ENCODE data around the gene ADD3. TPM values are rescaled to one million over a fixed set of nuclear protein-coding genes. Genes with fewer than 3 reads are reported as not detected.
A peak's percentile ranks its signal among the peaks of the same experiment; 100 is the strongest.
"Not testable (repeated sequence)": the region's sequence is repeated elsewhere in the genome, so short reads cannot be mapped to it uniquely, and the experiment has no call there.

ADD3 gene
- total RNA-seq, 2 donors from 2014 or later, result 127 to 131 TPM

DNA sequence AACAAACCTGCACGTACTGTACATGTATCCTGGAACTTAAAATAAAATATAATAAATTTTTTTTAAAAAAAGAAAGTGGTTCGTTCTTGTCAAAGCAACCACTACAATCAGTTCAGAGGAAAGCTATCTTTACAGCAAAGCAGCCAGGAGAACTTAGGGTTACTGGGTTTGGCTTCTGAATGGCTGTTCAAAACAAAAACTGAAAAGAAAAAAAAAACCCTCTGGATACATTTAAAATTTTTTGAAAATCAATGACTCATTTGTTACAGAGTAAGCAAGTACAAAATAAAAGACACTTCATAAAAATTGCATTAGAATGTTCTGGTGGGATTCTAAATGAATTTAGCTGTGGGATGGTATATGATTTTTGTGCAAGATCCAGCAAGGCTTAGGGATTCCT lies 28.6 kb upstream of the ADD3 start:
- H3K36me3 ChIP-seq, result no peaks in the 10 kb centered on the region
- H3K27ac ChIP-seq, result no peak overlapping the region
- H3K4me3 ChIP-seq, result no peak overlapping the region
- H3K9me3 ChIP-seq, result no peaks in the 10 kb centered on the region
- no peaks in the 10 kb centered on the region for H3K4me1 ChIP-seq
- TF ChIP-seq, protein P1, sequence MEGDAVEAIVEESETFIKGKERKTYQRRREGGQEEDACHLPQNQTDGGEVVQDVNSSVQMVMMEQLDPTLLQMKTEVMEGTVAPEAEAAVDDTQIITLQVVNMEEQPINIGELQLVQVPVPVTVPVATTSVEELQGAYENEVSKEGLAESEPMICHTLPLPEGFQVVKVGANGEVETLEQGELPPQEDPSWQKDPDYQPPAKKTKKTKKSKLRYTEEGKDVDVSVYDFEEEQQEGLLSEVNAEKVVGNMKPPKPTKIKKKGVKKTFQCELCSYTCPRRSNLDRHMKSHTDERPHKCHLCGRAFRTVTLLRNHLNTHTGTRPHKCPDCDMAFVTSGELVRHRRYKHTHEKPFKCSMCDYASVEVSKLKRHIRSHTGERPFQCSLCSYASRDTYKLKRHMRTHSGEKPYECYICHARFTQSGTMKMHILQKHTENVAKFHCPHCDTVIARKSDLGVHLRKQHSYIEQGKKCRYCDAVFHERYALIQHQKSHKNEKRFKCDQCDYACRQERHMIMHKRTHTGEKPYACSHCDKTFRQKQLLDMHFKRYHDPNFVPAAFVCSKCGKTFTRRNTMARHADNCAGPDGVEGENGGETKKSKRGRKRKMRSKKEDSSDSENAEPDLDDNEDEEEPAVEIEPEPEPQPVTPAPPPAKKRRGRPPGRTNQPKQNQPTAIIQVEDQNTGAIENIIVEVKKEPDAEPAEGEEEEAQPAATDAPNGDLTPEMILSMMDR (IDR thresholded peaks at IDR 0.05), result no peak
- DNase-seq, result no peak
- H3K27me3 ChIP-seq, result no peaks in the 10 kb centered on the region
- H3K9ac ChIP-seq (ENCODE audit: low read depth in 2 of 2, low read length in 2 of 2), result no peak overlapping the region
- intact Hi-C loops (cut with DNase I), result no loop called here

DNA sequence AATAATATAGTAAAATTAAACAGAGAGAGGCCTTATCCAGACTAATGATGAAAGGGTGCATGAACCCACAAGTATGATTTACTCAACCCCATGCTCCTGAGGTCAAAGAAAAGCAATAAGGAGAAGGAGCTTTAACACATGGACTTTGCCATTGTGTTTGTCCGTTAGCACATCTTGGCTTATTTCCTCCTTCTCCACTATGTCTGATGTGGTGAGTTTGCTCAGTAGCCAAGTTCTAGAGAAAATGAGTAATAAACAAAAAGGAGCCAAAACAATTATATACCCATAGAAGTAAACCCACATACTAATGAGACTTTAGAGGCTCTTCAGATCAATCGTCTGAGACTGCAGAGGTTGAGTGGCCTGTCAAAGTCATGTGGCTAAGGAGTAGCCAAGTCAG lies 26.1 kb upstream of the ADD3 start:
- no peaks in the 10 kb centered on the region for H3K9me3 ChIP-seq
- H3K4me3 ChIP-seq, result no peak overlapping the region
- no peak for DNase-seq
- TF ChIP-seq, protein P1 (IDR thresholded peaks at IDR 0.05), result no peak
- H3K36me3 ChIP-seq, result no peaks in the 10 kb centered on the region
- peak overlapping the region; percentile 10 for H3K27ac ChIP-seq
- H3K4me1 ChIP-seq, result no peaks in the 10 kb centered on the region
- no peaks in the 10 kb centered on the region for H3K27me3 ChIP-seq
- intact Hi-C loops (cut with DNase I), result no loop called here
- H3K9ac ChIP-seq (ENCODE audit: low read depth in 2 of 2, low read length in 2 of 2), result no peak overlapping the region

DNA sequence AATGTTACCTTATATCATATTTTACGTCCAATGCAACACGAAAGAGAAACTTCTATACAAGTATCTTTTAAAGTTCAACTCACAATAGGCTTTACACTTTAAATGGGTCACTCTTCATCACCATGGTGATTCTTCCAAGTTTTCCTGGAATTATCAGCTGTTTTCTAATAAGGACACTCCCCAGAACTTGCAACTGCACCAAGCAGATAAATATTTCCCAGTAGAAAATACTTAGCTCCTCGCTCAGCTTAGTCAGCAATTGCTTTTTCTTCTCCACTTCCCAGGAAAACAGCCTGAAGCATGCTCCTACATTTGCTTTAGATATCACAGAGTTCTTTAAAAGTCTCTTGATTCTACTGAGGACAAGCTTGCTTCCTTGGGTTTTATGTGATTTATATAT lies 25.7 kb upstream of the ADD3 start:
- no peaks in the 10 kb centered on the region for H3K4me1 ChIP-seq
- H3K9ac ChIP-seq (ENCODE audit: low read depth in 2 of 2, low read length in 2 of 2), result no peak overlapping the region
- no peak for DNase-seq
- H3K36me3 ChIP-seq, result no peaks in the 10 kb centered on the region
- no peak overlapping the region for H3K4me3 ChIP-seq
- H3K27me3 ChIP-seq, result no peaks in the 10 kb centered on the region
- TF ChIP-seq, protein P1 (IDR thresholded peaks at IDR 0.05), result no peak
- H3K27ac ChIP-seq, result peak overlapping the region; percentile 10
- intact Hi-C loops (cut with DNase I), result no loop called here
- H3K9me3 ChIP-seq, result no peaks in the 10 kb centered on the region

DNA sequence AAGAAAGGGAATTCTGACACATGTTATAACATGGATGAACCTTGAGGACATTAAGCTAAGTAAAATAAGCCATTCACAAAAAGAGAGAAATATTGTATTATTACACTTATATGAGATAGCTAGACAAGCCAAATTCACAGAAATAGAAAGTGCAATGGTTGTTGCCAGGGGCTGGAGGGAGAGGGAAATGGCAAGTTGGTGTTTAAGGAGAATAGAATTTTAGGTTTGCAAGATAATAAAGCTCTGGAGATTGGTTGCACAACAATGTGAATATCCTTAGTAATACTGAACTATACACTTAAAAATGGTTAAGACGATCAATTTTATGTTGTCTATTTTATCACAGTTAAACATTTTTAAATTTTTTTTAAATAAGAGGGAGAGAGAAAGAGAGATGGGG lies 25.0 kb upstream of the ADD3 start:
- H3K4me1 ChIP-seq, result no peaks in the 10 kb centered on the region
- intact Hi-C loops (cut with DNase I), result no loop called here
- H3K4me3 ChIP-seq, result no peak overlapping the region
- no peaks in the 10 kb centered on the region for H3K27me3 ChIP-seq
- H3K36me3 ChIP-seq, result no peaks in the 10 kb centered on the region
- DNase-seq, result no peak
- TF ChIP-seq, protein P1 (IDR thresholded peaks at IDR 0.05), result no peak
- H3K9ac ChIP-seq (ENCODE audit: low read depth in 2 of 2, low read length in 2 of 2), result no peak overlapping the region
- no peak overlapping the region for H3K27ac ChIP-seq
- H3K9me3 ChIP-seq, result no peaks in the 10 kb centered on the region

DNA sequence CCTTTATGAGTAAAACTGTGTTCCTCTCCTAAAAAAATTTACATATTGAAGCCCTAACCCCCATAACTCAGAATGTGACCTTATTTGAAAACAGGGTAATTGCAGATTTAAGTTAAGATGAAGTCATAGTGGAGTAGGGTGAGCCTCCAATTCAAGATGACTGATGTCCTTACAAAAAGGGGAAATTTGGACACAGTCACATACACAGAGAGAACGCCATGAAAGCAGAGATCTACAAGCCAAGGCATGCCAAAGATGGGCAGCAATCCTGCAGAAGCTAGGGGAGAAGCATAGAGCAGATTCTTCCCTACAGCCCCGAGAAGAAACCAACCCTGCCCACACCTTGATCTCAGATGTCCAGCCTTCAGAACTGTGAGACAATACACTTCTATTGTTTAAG lies 23.8 kb upstream of the ADD3 start:
- H3K4me1 ChIP-seq, result no peaks in the 10 kb centered on the region
- intact Hi-C loops (cut with DNase I), result no loop called here
- no peak for DNase-seq
- no peaks in the 10 kb centered on the region for H3K36me3 ChIP-seq
- H3K9me3 ChIP-seq, result no peaks in the 10 kb centered on the region
- no peak overlapping the region for H3K4me3 ChIP-seq
- TF ChIP-seq, protein P1 (IDR thresholded peaks at IDR 0.05), result no peak
- H3K9ac ChIP-seq (ENCODE audit: low read depth in 2 of 2, low read length in 2 of 2), result no peak overlapping the region
- no peaks in the 10 kb centered on the region for H3K27me3 ChIP-seq
- H3K27ac ChIP-seq, result no peak overlapping the region

DNA sequence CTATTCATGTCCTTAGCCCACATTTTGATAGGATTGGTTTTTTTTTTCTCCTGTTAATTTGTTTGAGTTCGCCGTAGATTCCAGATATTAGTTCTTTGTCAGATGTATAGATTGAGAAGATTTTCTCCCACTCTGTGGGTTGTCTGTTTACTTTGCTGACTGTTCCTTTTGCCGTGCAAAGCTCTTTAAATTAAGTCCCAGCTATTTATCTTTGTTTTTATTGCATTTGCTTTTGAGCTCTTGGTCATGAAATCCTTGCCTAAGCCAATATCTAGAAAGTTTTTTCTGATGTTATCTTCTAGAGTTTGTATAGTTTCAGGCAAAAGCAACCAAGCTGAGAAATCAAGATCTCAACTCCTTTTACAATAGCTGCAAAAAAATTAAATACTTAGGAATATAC lies 22.0 kb upstream of the ADD3 start:
- H3K9ac ChIP-seq (ENCODE audit: low read depth in 2 of 2, low read length in 2 of 2); intact Hi-C loops (cut with DNase I); DNase-seq; H3K27me3 ChIP-seq; H3K4me1 ChIP-seq; H3K4me3 ChIP-seq; H3K9me3 ChIP-seq; H3K36me3 ChIP-seq; H3K27ac ChIP-seq: not testable (repeated sequence)

Measured in colonic mucosa (tissue), 4 donors.